Aorta (tissue), 5 donors: ENCODE measurements around the gene CPEB3. TPM values are rescaled to one million over a fixed set of nuclear protein-coding genes. Genes with fewer than 3 reads are reported as not detected.

Source experiments
- ATAC-seq: fragments of 200-7000 bp; cut with Tn5 transposase; one replicate; pipeline ENCODE4 v1.9.1; 2022; ENCODE audit warnings: moderate library complexity; ENCODE audit not compliant: low FRiP score
- DNase-seq, 2 donors: peaks; one replicate each; pipeline ENCODE4 v3.0.0-alpha.2; 2020
- H3K27ac ChIP-seq, 2 donors: one replicate each; pipeline ENCODE4 v1.5.1; 2013; ENCODE audit warnings: low read length in 2 of 2, mild to moderate bottlenecking in 2 of 2, moderate library complexity in 2 of 2, control low read depth in 1 of 2, inconsistent platforms in 1 of 2, low read depth in 1 of 2
- H3K27me3 ChIP-seq, 2 donors: one replicate each; pipeline ENCODE4 v1.6.1; 2013; ENCODE audit warnings: control low read depth in 1 of 2, low read length in 1 of 2, mild to moderate bottlenecking in 1 of 2, moderate library complexity in 1 of 2; ENCODE audit not compliant: insufficient read depth in 2 of 2, control insufficient read depth in 1 of 2
- H3K36me3 ChIP-seq, 2 donors: one replicate each; pipeline ENCODE4 v1.6.1; 2013; ENCODE audit warnings: control low read depth in 1 of 2, low read length in 1 of 2, mild to moderate bottlenecking in 1 of 2; ENCODE audit not compliant: insufficient read depth in 2 of 2, control insufficient read depth in 1 of 2
- H3K4me1 ChIP-seq, 2 donors: one replicate each; pipeline ENCODE4 v1.6.1; 2013; ENCODE audit warnings: low read length in 2 of 2, control low read depth in 1 of 2, mild to moderate bottlenecking in 1 of 2, moderate library complexity in 1 of 2; ENCODE audit not compliant: insufficient read depth in 2 of 2, control insufficient read depth in 1 of 2
- H3K4me3 ChIP-seq, 2 donors: one replicate each; pipeline ENCODE4 v1.5.1; 2013; ENCODE audit warnings: low read length in 2 of 2, control low read depth in 1 of 2, mild to moderate bottlenecking in 1 of 2
- H3K9me3 ChIP-seq: one replicate; pipeline ENCODE4 v1.6.1; 2013; ENCODE audit warnings: mild to moderate bottlenecking, low read length; ENCODE audit not compliant: control insufficient read depth
- WGBS, 2 donors: extraction: QIAGEN DNeasy Blood & Tissue Kit; methylation state at CpG; one replicate each; pipeline ENCODE4 v1.1.7; 2013; 5-methylcytosine and 5-hydroxymethylcytosine counted together
- intact Hi-C, 2 donors: fragments of 100-400 bp; cut with DNase I; formaldehyde crosslinking; loops; one replicate each; pipeline versions ENCODE4 v1.14.2 to v1.15.0; 2022
- polyA plus RNA-seq, 2 donors: library from polyadenylated mRNA; stranded (reverse); fragments of 200-250 nt; gene quantifications; one replicate each; pipeline ENCODE4 v1.2.3, GENCODE V29; 2013
- total RNA-seq, 2 donors: library from RNA; stranded (reverse); fragmentation: NEBNext Ultra II Directional; extraction: Animal tissue kit (Norgen Biotek cat#: 25700); gene quantifications; one replicate each; pipeline ENCODE4 v1.2.1, GENCODE V29; 2021
- donor health status: healthy with polysubstance abuse.
- donor health status: Bipolar disorder and iron deficiency.
- donor health status: DM: no; HTN: no; CAD: no.
- donor health status: DM: no; HTN: no; CAD: no.
- donor health status: DM: yes; HTN: yes; CAD: no.

CPEB3 gene
- total and polyA plus RNA-seq, 4 donors = 1.4 to 8.0 (median 4.6) TPM

DNA sequence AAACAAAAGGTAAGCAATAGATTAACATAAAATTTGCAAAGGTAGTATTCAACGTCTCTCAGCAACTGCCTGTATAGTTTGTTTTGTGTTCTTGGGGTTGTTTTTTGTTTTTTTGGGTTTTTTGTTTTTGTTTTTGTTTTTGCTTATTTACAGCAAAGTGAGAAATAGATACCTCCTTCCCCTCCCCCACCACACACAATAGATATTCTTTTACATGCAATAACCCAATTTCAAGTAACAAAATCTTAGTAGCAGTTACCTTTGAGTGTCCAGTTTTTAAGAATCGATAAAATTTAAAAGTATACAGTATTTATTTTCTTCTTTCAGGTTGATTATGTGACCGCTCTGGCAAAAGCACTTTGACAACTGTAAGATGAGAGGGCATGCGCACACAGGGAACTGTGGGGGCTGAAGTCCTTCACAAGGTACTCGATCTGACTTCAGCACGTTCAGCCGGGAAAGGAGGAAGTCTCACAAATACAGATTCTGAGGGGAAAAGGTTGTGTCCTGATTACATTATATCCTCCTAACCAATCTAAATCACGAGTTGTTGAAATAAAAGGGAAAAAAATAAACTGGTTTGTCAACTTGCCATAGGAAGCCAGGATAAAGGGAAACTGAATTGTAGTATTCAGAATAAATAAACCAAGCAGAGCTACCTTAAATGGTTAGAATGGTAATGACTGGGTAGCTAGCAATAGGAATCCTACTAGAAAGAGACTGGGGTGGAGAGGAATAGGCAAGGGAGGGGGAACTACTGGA, 47.8 kb downstream of the CPEB3 start:
- 45 to 60% methylated on average over 8 of the region's 8 CpGs for WGBS, 2 donors
- DNase-seq (peak in 1 of 2 donors; percentile 57), ATAC-seq (no peak)
- peaks cover 2 to 3% of the 10 kb centered on the region in 2 donors for H3K4me1 ChIP-seq
- no peaks in the 10 kb centered on the region for H3K27me3 ChIP-seq
- no peak overlapping the region for H3K27ac ChIP-seq
- no peak overlapping the region for H3K4me3 ChIP-seq
- no peaks in the 10 kb centered on the region for H3K36me3 ChIP-seq
- intact Hi-C loops = loop anchor here in 1 of 2 donors (10.0 kb wide), 1 partner anchor 52 kb away; the partner anchor contains the start of genes CPEB3 and MARCHF5
- H3K9me3 ChIP-seq = no peaks in the 10 kb centered on the region

DNA sequence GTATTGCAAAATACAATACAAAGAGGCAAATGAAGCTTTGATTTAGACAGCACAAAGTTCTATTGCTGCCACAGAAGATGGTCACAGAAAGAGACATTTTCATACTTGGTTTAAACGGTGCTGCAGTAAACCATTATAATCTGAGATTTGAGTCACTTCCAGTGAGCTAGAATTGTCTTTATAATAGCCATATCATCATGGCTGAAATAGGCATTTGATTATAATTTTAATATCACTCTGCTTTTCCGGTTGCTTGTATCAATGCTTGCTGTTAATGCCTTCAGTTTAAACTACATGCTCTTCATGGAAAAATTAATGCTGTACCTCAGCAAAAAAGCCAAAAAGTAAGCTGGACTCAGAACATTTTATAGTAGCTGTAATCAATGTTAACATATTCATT, 48.5 kb downstream of the CPEB3 start:
- no peaks in the 10 kb centered on the region for H3K36me3 ChIP-seq
- 76% methylated on average over 2 of the region's 2 CpGs for WGBS, 2 donors
- peaks cover 2 to 3% of the 10 kb centered on the region in 2 donors for H3K4me1 ChIP-seq
- ATAC-seq = no peak
- no peak overlapping the region for H3K27ac ChIP-seq
- no peak for DNase-seq
- no peaks in the 10 kb centered on the region for H3K27me3 ChIP-seq
- no peaks in the 10 kb centered on the region for H3K9me3 ChIP-seq
- no peak overlapping the region for H3K4me3 ChIP-seq
- intact Hi-C loops = loop anchor here in 1 of 2 donors (10.0 kb wide), 1 partner anchor 52 kb away; the partner anchor contains the start of genes CPEB3 and MARCHF5

DNA sequence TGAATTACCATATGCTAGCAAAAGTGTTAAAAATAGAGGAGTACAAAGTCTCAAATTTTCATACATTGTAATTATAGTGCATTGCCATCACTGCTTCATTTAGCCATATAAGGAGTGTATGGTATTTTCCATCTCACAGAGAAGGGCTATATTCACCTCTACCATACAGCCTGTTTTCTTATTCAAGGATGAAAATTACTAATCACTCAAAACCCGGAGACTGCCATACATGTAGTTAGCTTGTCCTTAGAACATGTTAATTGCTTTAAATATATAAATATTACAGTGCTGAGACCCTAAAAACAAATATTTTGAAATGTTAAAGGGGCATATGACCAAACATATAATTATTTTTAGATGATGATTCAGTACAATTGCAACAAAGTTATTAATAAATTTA, 49.4 kb downstream of the CPEB3 start:
- no peak for ATAC-seq

DNA sequence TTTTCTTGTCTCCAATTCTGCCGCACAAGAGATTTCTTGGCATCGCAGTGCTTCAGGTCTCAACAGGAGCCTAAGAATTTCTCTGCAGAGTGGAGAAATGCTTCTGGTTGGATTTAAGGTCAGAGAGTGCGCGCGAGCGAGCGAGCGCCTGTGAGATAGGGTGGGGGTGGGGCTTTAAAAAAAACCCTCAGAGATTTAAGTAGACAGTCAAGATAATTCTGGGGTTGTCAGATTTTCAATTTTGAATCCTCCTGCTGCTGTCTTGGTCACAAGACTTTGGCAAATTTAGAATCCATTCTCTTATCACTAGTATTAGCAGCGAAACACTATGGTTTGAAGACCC, 49.7 kb downstream of the CPEB3 start:
- no peak for ATAC-seq
- WGBS, 2 donors = 14 to 27% methylated on average over 9 of the region's 9 CpGs
- intact Hi-C loops = loop anchor here (2.0 to 10.0 kb wide), 2 partner anchors 50 to 54 kb away; partner anchors contain the start of genes CPEB3 (in 2 of the 2) and MARCHF5 (in 2 of the 2)

More for the DNA sequence above, 49.4 kb downstream of the CPEB3 start:
- Histone ChIP-seq H3K27me3 (no peaks in the 10 kb centered on the region), H3K36me3 (no peaks in the 10 kb centered on the region), H3K4me1 (peaks cover 2 to 3% of the 10 kb centered on the region in 2 donors), H3K4me3 (no peak overlapping the region), H3K9me3 (no peaks in the 10 kb centered on the region), H3K27ac (no peak overlapping the region)
- DNase-seq = no peak
- intact Hi-C loops = loop anchor here (2.0 to 10.0 kb wide), 2 partner anchors 49 to 53 kb away; partner anchors contain the start of genes CPEB3 (in 2 of the 2) and MARCHF5 (in 2 of the 2)
- 73 to 88% methylated on average over 1 of the region's 1 CpG for WGBS, 2 donors

DNA sequence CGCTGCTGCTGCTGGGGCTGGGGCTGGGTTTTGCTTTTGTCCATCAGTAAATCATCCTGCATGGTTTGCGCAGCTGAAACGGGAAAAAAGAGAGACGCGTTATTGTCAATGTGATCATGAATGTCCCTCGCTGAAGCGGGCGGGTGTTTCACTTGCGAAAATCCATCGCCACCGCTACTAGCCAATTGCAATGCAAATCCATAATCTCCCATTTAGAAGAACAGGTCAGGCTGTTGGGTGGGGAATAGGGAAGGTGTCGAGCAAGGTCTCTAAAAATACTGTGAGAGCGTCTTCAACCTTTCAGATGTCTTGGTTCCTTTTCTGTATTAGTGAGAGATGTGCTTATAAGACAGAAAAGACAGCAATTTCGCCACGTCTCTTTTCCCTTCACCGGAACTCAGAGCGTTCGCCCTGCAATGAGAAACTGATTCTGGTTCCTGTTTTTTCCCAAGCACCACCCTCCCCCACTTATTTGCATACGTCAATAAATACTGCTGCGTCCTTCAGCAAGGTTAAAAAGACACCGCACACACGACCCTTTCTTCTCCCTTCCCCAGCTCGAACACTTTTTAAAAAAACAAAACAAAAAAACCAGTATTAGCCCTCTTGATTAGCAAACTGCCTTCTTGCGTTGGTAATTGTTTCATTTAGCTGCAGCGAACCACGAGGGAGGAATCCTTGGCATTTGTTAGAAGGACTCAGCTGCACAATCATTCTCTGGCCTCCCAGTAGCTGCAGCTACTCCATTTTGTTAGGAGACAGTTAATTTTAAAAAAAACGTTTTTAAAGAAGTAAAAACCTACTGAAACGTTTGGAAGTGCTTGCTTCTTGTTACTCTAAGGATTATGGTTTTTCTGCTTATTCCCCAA, 50.4 kb downstream of the CPEB3 start:
- intact Hi-C loops = loop anchor here (2.0 to 10.0 kb wide), 2 partner anchors 50 to 54 kb away; partner anchors contain the start of genes CPEB3 (in 2 of the 2) and MARCHF5 (in 2 of the 2)
- peak in 1 of 2 donors; percentile 61 for DNase-seq

More for the DNA sequence above, 49.7 kb downstream of the CPEB3 start:
- peak overlapping the region in 1 of 2 donors; percentile 38 for H3K27ac ChIP-seq
- no peaks in the 10 kb centered on the region for H3K9me3 ChIP-seq
- H3K4me3 ChIP-seq = peak overlapping the region; percentile 26 to 83
- peaks cover 2 to 3% of the 10 kb centered on the region in 2 donors for H3K4me1 ChIP-seq
- DNase-seq = no peak
- no peaks in the 10 kb centered on the region for H3K27me3 ChIP-seq
- no peaks in the 10 kb centered on the region for H3K36me3 ChIP-seq

DNA sequence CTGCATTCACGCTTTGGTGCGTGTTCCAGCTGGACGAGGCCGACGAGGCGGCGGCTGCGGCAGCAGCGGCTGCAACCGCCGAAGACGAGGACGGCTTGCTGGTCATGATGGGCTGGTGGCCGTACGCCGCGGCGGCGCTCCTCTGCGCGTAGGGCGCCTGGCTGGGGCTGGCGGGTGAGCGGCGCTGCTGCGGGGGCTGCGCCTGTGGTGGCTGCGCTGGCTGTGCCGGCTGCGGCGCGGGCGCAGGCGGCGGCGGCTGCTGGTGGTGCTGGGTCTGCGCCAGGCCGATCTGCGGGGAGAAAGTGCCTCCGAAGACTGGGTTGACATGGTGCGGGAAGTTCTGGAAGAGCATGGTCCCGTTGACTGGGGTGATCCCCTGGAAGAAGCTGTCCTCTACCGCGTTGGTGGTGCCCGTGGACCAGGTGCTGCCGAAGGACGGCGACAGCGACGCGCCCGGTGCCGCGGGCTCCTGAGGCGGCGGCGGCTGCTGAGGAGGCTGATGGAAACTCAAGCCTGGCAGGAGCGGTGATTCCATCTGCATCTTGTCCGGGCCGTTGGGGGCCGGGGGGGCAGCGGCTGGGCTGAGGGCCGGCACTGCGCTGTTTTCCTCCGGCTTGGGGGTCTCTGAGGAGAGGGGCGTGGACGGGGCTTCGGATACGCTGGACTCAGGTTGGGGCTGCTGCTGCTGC, 51.1 kb downstream of the CPEB3 start:
- peak; percentile 77 for ATAC-seq
- DNase-seq = peak; percentile 67 to 87
- Histone ChIP-seq H3K27me3 (no peaks in the 10 kb centered on the region), H3K4me1 (peaks cover 2 to 3% of the 10 kb centered on the region in 2 donors), H3K9me3 (no peaks in the 10 kb centered on the region), H3K4me3 (peak overlapping the region; percentile 82 to 83), H3K27ac (peak overlapping the region in 1 of 2 donors; percentile 56), H3K36me3 (no peaks in the 10 kb centered on the region)
- intact Hi-C loops = loop anchor here (2.0 to 10.0 kb wide), 2 partner anchors 51 to 55 kb away; partner anchors contain the start of genes CPEB3 (in 2 of the 2) and MARCHF5 (in 2 of the 2)
- WGBS, 2 donors = 3 to 4% methylated on average over 59 to 69 of the region's 69 CpGs

More for the DNA sequence above, 50.4 kb downstream of the CPEB3 start:
- Histone ChIP-seq H3K36me3 (no peaks in the 10 kb centered on the region), H3K27ac (peak overlapping the region in 1 of 2 donors; percentile 56), H3K27me3 (no peaks in the 10 kb centered on the region), H3K4me3 (peak overlapping the region; percentile 82 to 83), H3K9me3 (no peaks in the 10 kb centered on the region), H3K4me1 (peaks cover 2 to 3% of the 10 kb centered on the region in 2 donors)
- ATAC-seq = peak; percentile 77
- WGBS, 2 donors = 0 to 1% methylated on average over 28 of the region's 28 CpGs

DNA sequence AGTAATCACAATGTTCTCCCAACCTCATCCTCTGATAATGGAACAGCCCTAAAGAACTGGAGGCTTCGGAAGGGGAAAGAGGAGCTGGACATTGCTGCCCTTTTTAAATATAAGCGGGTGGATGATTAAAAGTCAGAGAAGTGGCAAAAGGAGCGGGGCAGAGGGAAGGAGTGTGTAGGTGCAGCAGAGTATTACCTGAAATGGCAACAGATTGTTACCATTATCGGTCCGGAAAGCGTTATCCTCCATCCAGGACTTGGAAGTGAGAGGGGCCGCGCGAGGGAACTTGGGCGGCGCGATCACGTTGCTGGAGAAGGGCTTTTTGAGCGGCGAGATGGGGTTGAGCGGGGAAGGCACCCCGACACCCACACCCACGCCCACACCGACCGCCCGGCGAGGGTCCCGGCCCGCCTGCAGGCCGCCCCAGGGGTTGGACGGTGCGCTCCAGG, 51.7 kb downstream of the CPEB3 start:
- Histone ChIP-seq H3K4me1 (peaks cover 2 to 3% of the 10 kb centered on the region in 2 donors), H3K27me3 (no peaks in the 10 kb centered on the region), H3K9me3 (no peaks in the 10 kb centered on the region), H3K36me3 (no peaks in the 10 kb centered on the region), H3K27ac (no peak overlapping the region), H3K4me3 (peak overlapping the region in 1 of 2 donors; percentile 83)
- WGBS, 2 donors = 66 to 70% methylated on average over 27 of the region's 27 CpGs
- DNase-seq (no peak), ATAC-seq (peak; percentile 45)
- intact Hi-C loops = no loop called here
